Measurements from ENCODE around the gene ZBTB25.
"Not testable (repeated sequence)": the region's sequence is repeated elsewhere in the genome, so short reads cannot be mapped to it uniquely, and the experiment has no call there.

Gene ZBTB25

DNA sequence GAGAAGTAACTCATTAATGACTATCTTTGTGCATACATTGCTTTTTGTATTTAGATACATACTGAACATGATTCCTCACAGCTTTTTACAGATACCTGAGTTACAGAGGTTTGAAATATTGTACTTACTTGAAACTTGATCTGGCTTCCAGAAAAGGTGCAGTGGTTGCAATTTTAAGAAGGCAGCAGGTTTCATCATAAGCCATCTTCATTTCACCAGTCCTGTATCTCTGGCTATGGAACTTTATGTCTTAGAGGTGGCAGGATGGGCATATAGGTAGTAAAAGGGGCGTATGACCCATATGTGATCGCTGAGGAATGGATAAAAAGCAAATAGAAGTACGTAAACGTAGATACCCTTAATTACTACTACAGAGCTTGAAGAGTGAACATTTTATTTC lies 14.6 kb upstream of the ZBTB25 start:
- no peak overlapping the region for H3K4me3 ChIP-seq (ENCODE audit: low read length)
- peaks cover 76% of the 10 kb centered on the region for H4K20me1 ChIP-seq (ENCODE audit: insufficient read depth, low read length)
- no peak overlapping the region for H3K9ac ChIP-seq (ENCODE audit: low read length)
- H2AFZ ChIP-seq (ENCODE audit: low read depth, low read length): no peak overlapping the region
- peaks cover 99% of the 10 kb centered on the region for H3K79me2 ChIP-seq (ENCODE audit: low read length)
- H3K4me2 ChIP-seq (ENCODE audit: low read length): no peak overlapping the region
- no peak overlapping the region for H3K27ac ChIP-seq (ENCODE audit: low read length)
- H3K36me3 ChIP-seq (replicated peaks; ENCODE audit: low read depth, low read length): peaks cover 19% of the 10 kb centered on the region
- no peaks in the 10 kb centered on the region for H3K4me1 ChIP-seq (ENCODE audit: low read length)
- no peak for TF ChIP-seq EZH2phosphoT487 (IDR thresholded peaks at IDR 0.05; ENCODE audit: low read depth)
- TF ChIP-seq, protein P1, sequence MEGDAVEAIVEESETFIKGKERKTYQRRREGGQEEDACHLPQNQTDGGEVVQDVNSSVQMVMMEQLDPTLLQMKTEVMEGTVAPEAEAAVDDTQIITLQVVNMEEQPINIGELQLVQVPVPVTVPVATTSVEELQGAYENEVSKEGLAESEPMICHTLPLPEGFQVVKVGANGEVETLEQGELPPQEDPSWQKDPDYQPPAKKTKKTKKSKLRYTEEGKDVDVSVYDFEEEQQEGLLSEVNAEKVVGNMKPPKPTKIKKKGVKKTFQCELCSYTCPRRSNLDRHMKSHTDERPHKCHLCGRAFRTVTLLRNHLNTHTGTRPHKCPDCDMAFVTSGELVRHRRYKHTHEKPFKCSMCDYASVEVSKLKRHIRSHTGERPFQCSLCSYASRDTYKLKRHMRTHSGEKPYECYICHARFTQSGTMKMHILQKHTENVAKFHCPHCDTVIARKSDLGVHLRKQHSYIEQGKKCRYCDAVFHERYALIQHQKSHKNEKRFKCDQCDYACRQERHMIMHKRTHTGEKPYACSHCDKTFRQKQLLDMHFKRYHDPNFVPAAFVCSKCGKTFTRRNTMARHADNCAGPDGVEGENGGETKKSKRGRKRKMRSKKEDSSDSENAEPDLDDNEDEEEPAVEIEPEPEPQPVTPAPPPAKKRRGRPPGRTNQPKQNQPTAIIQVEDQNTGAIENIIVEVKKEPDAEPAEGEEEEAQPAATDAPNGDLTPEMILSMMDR (IDR thresholded peaks at IDR 0.05; ENCODE audit: low read depth, low read length): no peak
- no peaks in the 10 kb centered on the region for H3K27me3 ChIP-seq (ENCODE audit: low read depth, low read length)
- no peaks in the 10 kb centered on the region for H3K9me3 ChIP-seq (ENCODE audit: insufficient read depth, low read length)

DNA sequence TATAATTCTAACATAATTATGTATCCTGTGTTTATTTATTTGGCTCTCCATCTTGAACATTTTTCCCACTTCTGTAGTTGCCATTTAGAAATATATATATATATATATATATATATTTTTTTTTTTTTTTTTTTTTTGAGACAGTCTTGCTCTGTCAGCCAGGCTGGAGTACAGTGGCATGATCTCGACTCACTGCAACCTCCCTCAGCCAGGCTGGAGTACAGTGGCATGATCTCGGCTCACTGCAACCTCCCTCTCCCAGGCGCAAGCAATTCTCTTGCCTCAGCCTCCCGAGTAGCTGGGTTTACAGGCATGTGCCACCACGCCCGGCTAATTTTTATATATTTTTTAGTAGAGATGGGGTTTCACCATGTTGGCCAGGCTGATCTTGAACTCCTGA lies 14.0 kb upstream of the ZBTB25 start:
- not testable (repeated sequence) for H3K9ac ChIP-seq (ENCODE audit: low read length); H2AFZ ChIP-seq (ENCODE audit: low read depth, low read length); H3K4me3 ChIP-seq (ENCODE audit: low read length); H3K4me1 ChIP-seq (ENCODE audit: low read length); H3K27me3 ChIP-seq (ENCODE audit: low read depth, low read length); H3K4me2 ChIP-seq (ENCODE audit: low read length); H3K9me3 ChIP-seq (ENCODE audit: insufficient read depth, low read length); H3K27ac ChIP-seq (ENCODE audit: low read length)
- Histone ChIP-seq H4K20me1 (ENCODE audit: insufficient read depth, low read length) (peaks cover 77% of the 10 kb centered on the region), H3K79me2 (ENCODE audit: low read length) (peaks cover 99% of the 10 kb centered on the region), H3K36me3 (replicated peaks; ENCODE audit: low read depth, low read length) (peaks cover 19% of the 10 kb centered on the region)

DNA sequence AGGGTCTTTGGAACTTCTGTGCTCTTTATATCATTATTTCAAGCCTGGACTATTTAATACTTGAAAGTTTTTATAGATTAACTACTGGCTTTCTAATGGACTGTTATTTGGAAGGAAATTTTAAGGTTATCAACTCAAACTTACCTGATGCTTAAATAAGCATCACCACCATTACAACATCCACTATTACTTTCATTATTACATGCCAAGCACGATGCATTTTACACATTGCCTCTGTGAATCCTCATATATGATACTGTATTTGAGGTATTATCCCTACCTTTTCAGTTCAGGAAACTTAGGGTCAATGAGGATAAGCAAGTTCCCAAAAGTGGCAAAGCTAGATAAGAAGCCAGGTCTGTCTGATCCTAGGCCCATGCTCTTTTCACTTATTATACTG lies 13.3 kb upstream of the ZBTB25 start:
- Histone ChIP-seq H3K9ac (ENCODE audit: low read length) (no peak overlapping the region), H3K9me3 (ENCODE audit: insufficient read depth, low read length) (no peaks in the 10 kb centered on the region), H3K27ac (ENCODE audit: low read length) (no peak overlapping the region), H3K4me2 (ENCODE audit: low read length) (no peak overlapping the region), H4K20me1 (ENCODE audit: insufficient read depth, low read length) (peaks cover 81% of the 10 kb centered on the region), H3K79me2 (ENCODE audit: low read length) (peaks cover 100% of the 10 kb centered on the region), H3K36me3 (replicated peaks; ENCODE audit: low read depth, low read length) (peaks cover 15% of the 10 kb centered on the region), H2AFZ (ENCODE audit: low read depth, low read length) (no peak overlapping the region), H3K27me3 (ENCODE audit: low read depth, low read length) (no peaks in the 10 kb centered on the region), H3K4me1 (ENCODE audit: low read length) (no peaks in the 10 kb centered on the region), H3K4me3 (ENCODE audit: low read length) (no peak overlapping the region)
- TF ChIP-seq EZH2phosphoT487 (IDR thresholded peaks at IDR 0.05; ENCODE audit: low read depth): no peak
- TF ChIP-seq, protein P1 (IDR thresholded peaks at IDR 0.05; ENCODE audit: low read depth, low read length): no peak

DNA sequence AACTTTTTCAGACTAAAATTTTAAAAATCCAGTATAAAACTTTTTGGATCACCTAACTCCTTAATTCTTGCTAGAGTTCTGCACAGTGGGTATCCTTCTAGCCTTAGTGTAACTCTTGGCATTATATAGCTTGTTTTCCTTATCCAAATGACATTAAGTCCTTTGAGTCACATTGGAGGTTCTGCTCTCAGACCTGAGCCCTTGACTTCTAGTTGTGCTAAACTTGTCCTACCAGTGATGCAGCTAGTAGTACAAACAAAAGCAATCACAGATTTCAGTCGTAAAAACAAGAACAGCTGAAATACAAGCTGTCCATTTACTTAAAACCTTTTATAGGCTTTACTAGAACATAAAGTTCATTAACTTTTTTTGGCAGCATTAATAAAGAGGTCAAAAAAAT lies 11.4 kb upstream of the ZBTB25 start:
- Histone ChIP-seq H3K9me3 (ENCODE audit: insufficient read depth, low read length) (no peaks in the 10 kb centered on the region), H3K27ac (ENCODE audit: low read length) (no peak overlapping the region), H2AFZ (ENCODE audit: low read depth, low read length) (no peak overlapping the region), H3K36me3 (replicated peaks; ENCODE audit: low read depth, low read length) (peaks cover 11% of the 10 kb centered on the region), H3K9ac (ENCODE audit: low read length) (no peak overlapping the region), H3K4me2 (ENCODE audit: low read length) (no peak overlapping the region), H4K20me1 (ENCODE audit: insufficient read depth, low read length) (peaks cover 80% of the 10 kb centered on the region), H3K4me3 (ENCODE audit: low read length) (no peak overlapping the region), H3K27me3 (ENCODE audit: low read depth, low read length) (no peaks in the 10 kb centered on the region), H3K4me1 (ENCODE audit: low read length) (peaks cover 16% of the 10 kb centered on the region), H3K79me2 (ENCODE audit: low read length) (peaks cover 100% of the 10 kb centered on the region)
- TF ChIP-seq, protein P1 (IDR thresholded peaks at IDR 0.05; ENCODE audit: low read depth, low read length): no peak
- TF ChIP-seq EZH2phosphoT487 (IDR thresholded peaks at IDR 0.05; ENCODE audit: low read depth): no peak

DNA sequence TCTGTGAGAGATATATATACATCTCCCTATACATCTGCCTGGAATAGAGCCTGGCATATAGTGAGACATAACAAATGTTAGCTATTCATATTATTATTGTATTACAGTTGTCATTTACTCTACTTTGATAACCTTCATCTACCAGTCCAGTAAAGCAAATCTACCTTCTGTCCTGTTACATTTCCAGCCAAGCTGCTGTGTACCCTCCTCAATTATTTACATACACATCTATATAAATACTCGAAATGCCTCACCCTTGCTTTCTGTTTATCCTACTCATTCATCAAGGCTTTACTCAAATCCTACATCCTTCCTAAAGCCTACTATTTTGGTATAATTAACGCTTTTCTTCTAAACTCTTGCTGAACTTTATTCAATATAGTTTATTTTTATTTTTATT lies 9.6 kb upstream of the ZBTB25 start:
- Histone ChIP-seq H3K4me2 (ENCODE audit: low read length) (no peak overlapping the region), H3K4me3 (ENCODE audit: low read length) (no peak overlapping the region), H3K9me3 (ENCODE audit: insufficient read depth, low read length) (no peaks in the 10 kb centered on the region), H3K27me3 (ENCODE audit: low read depth, low read length) (no peaks in the 10 kb centered on the region), H3K79me2 (ENCODE audit: low read length) (peaks cover 100% of the 10 kb centered on the region), H4K20me1 (ENCODE audit: insufficient read depth, low read length) (peaks cover 84% of the 10 kb centered on the region), H3K9ac (ENCODE audit: low read length) (no peak overlapping the region), H3K27ac (ENCODE audit: low read length) (no peak overlapping the region), H3K36me3 (replicated peaks; ENCODE audit: low read depth, low read length) (peaks cover 11% of the 10 kb centered on the region), H3K4me1 (ENCODE audit: low read length) (peaks cover 30% of the 10 kb centered on the region), H2AFZ (ENCODE audit: low read depth, low read length) (no peak overlapping the region)
- TF ChIP-seq EZH2phosphoT487 (IDR thresholded peaks at IDR 0.05; ENCODE audit: low read depth): no peak
- TF ChIP-seq, protein P1 (IDR thresholded peaks at IDR 0.05; ENCODE audit: low read depth, low read length): no peak

All from OCI-LY3 (cell line).